IMR-90 (cell line): ENCODE data around the gene SLC7A6. TPM values are rescaled to one million over a fixed set of nuclear protein-coding genes. Genes with fewer than 3 reads are reported as not detected.

Experiments
- ATAC-seq: fragments of 200-7000 bp; cut with Tn5 transposase; 2 replicates; pipeline ENCODE4 v1.9.1; 2020; ENCODE audit warnings: low read depth, mild to moderate bottlenecking, moderate library complexity
- BruUV-seq: library from RNA; stranded (reverse); fragments of 400-500 nt; replicated peaks from 2 replicates; lab custom pipeline; 2021; lab: Mats Ljungman, UMichigan
- CTCF ChIA-PET: fragments of 300-600 bp; formaldehyde crosslinking; extraction: SDS; loops from one replicate; lab custom pipeline; 2021; ENCODE audit warnings: antibody characterized with exemption; lab: Yijun Ruan, JAX
- POLR2A ChIA-PET: fragments of 300-600 bp; sonication (Branson Sonifier 250); formaldehyde crosslinking; loops from one replicate; lab custom pipeline; 2022; ENCODE audit warnings: antibody characterized with exemption; ENCODE audit not compliant: unreplicated experiment; lab: Charles Lee
- DNase-seq: peaks from one replicate; pipeline ENCODE4 v3.0.0; 2013
- H2AFZ ChIP-seq: replicated peaks from 2 replicates; pipeline ENCODE3; 2013; ENCODE audit warnings: low read length, mild to moderate bottlenecking; ENCODE audit not compliant: poor library complexity
- H2AK5ac ChIP-seq: 2 replicates; pipeline ENCODE4 v1.6.1; 2013; ENCODE audit warnings: low read depth, low read length, inconsistent platforms
- H2AK9ac ChIP-seq: replicated peaks from 2 replicates; pipeline ENCODE3; 2013; ENCODE audit warnings: mild to moderate bottlenecking, low read depth, low read length, moderate library complexity; ENCODE audit not compliant: poor library complexity
- H2BK120ac ChIP-seq: 2 replicates; pipeline ENCODE4 v1.6.1; 2013; ENCODE audit warnings: low read depth, low read length, inconsistent platforms
- H2BK15ac ChIP-seq: 3 replicates; pipeline ENCODE4 v1.6.1; 2013; ENCODE audit warnings: low read depth, low read length, inconsistent platforms
- H2BK20ac ChIP-seq: 2 replicates; pipeline ENCODE4 v1.6.1; 2013; ENCODE audit warnings: low read depth, mild to moderate bottlenecking, inconsistent platforms, low read length, moderate library complexity
- H2BK5ac ChIP-seq: 2 replicates; pipeline ENCODE4 v1.6.1; 2013; ENCODE audit warnings: mild to moderate bottlenecking, low read depth, low read length, inconsistent platforms; ENCODE audit not compliant: poor library complexity, severe bottlenecking
- H3K14ac ChIP-seq: replicated peaks from 2 replicates; pipeline ENCODE4 v1.6.1; 2013; ENCODE audit warnings: low read depth, low read length, inconsistent platforms
- H3K18ac ChIP-seq: 2 replicates; pipeline ENCODE4 v1.6.1; 2013; ENCODE audit warnings: low read depth, low read length, control low read depth
- H3K23ac ChIP-seq: 2 replicates; pipeline ENCODE4 v1.6.1; 2013; ENCODE audit warnings: low read depth, low read length, inconsistent platforms
- H3K27ac ChIP-seq: 2 replicates; pipeline ENCODE4 v1.5.1; 2013; ENCODE audit warnings: mild to moderate bottlenecking, control low read depth, low read length; ENCODE audit not compliant: insufficient read depth
- H3K27me3 ChIP-seq: 2 replicates; pipeline ENCODE4 v1.6.1; 2013; ENCODE audit warnings: low read length; ENCODE audit not compliant: control insufficient read depth, insufficient read depth
- H3K36me3 ChIP-seq: 2 replicates; pipeline ENCODE4 v1.6.1; 2013; ENCODE audit warnings: low read length, mixed read lengths; ENCODE audit not compliant: control insufficient read depth, insufficient read depth
- H3K4ac ChIP-seq: 2 replicates; pipeline ENCODE4 v1.6.1; 2013; ENCODE audit warnings: low read depth, low read length, inconsistent platforms
- H3K4me1 ChIP-seq: 2 replicates; pipeline ENCODE4 v1.6.1; 2013; ENCODE audit warnings: low read length, mixed read lengths; ENCODE audit not compliant: control insufficient read depth, insufficient read depth
- H3K4me2 ChIP-seq: 2 replicates; pipeline ENCODE4 v1.6.1; 2013; ENCODE audit warnings: low read depth, mild to moderate bottlenecking, control low read depth, low read length, moderate library complexity
- H3K4me3 ChIP-seq: 2 replicates; pipeline ENCODE4 v1.5.1; 2013; ENCODE audit warnings: low read depth, mild to moderate bottlenecking, control low read depth, low read length, moderate library complexity; ENCODE audit not compliant: insufficient read depth
- H3K56ac ChIP-seq: 2 replicates; pipeline ENCODE4 v1.6.1; 2013; ENCODE audit warnings: low read length, inconsistent platforms; ENCODE audit not compliant: insufficient read depth; ENCODE audit errors: extremely low read depth
- H3K79me1 ChIP-seq, 2 experiments: 2 replicates each; pipeline ENCODE4 v1.6.1; 2013; ENCODE audit warnings: low read length in 2 of 2, inconsistent platforms in 1 of 2, low read depth in 1 of 2
- H3K9ac ChIP-seq: 2 replicates; pipeline ENCODE4 v1.6.1; 2013; ENCODE audit warnings: low read depth, low read length, control low read depth
- H3K9me1 ChIP-seq: 2 replicates; pipeline ENCODE4 v1.6.1; 2013; ENCODE audit warnings: low read length, inconsistent platforms; ENCODE audit not compliant: insufficient read depth
- H3K9me3 ChIP-seq: 2 replicates; pipeline ENCODE4 v1.6.1; 2013; ENCODE audit warnings: low read length; ENCODE audit not compliant: control insufficient read depth, insufficient read depth
- H4K20me1 ChIP-seq: 2 replicates; pipeline ENCODE4 v1.6.1; 2013; ENCODE audit warnings: low read length, inconsistent platforms; ENCODE audit not compliant: insufficient read depth
- H4K5ac ChIP-seq: 2 replicates; pipeline ENCODE4 v1.6.1; 2013; ENCODE audit warnings: mild to moderate bottlenecking, low read depth, low read length, control low read depth
- H4K8ac ChIP-seq, 2 experiments: 2 replicates each; pipeline ENCODE4 v1.6.1; 2013; ENCODE audit warnings: low read depth in 2 of 2, low read length in 2 of 2, control low read depth in 1 of 2, inconsistent platforms in 1 of 2
- H4K91ac ChIP-seq: 2 replicates; pipeline ENCODE4 v1.6.1; 2013; ENCODE audit warnings: low read depth, low read length, inconsistent platforms; ENCODE audit not compliant: insufficient read depth
- CEBPB ChIP-seq: IDR thresholded peaks from 2 replicates; pipeline ENCODE4 v1.6.1; 2012; ENCODE audit warnings: low read depth, low read length, improper control_type of control experiment
- FOS ChIP-seq: fragments of 150-350 bp; IDR thresholded peaks from 2 replicates; pipeline ENCODE4 v1.6.1; 2016; ENCODE audit warnings: low read depth, low read length
- MAFK ChIP-seq: IDR thresholded peaks from 2 replicates; pipeline ENCODE4 v1.6.1; 2012; ENCODE audit warnings: low read depth, low read length, improper control_type of control experiment
- MXI1 ChIP-seq: IDR thresholded peaks from 2 replicates; pipeline ENCODE4 v1.6.1; 2012; ENCODE audit warnings: low read depth, mild to moderate bottlenecking, low read length, moderate library complexity, borderline replicate concordance
- RCOR1 ChIP-seq: IDR thresholded peaks from 2 replicates; pipeline ENCODE4 v1.6.1; 2012; ENCODE audit warnings: mild to moderate bottlenecking, low read length, improper control_type of control experiment; ENCODE audit not compliant: insufficient replicate concordance
- RFX5 ChIP-seq: IDR thresholded peaks from 2 replicates; pipeline ENCODE4 v1.8.0; 2012; ENCODE audit warnings: low read depth, mild to moderate bottlenecking, low read length, moderate library complexity
- WGBS, 2 experiments: methylation state at CpG; one replicate each; pipeline versions ENCODE4 v1.1.5 to v1.1.7; 2013; ENCODE audit warnings: missing lambda C conversion rate in 2 of 2; ENCODE audit not compliant: insufficient read length in 1 of 2; ENCODE audit errors: extremely low coverage in 2 of 2; 5-methylcytosine and 5-hydroxymethylcytosine counted together
- dilution Hi-C: fragments of 300-500 bp; cut with HindIII; formaldehyde crosslinking; loops from one replicate; pipeline ENCODE4 v1.14.3; 2018; ENCODE audit warnings: low sequenced_read_pairs; ENCODE audit not compliant: unreplicated experiment
- in situ Hi-C: fragments of 300-500 bp; cut with MboI; formaldehyde crosslinking; loops from 3 replicates; pipeline ENCODE4 v1.14.3; 2019; ENCODE audit warnings: low sequenced_read_pairs, inconsistent platforms, mixed read lengths
- intact Hi-C: fragments of 100-400 bp; cut with micrococcal nuclease; formaldehyde crosslinking; loops from 2 replicates; pipeline ENCODE4 v1.10.0; 2022
- polyA plus RNA-seq, 3 experiments: library from polyadenylated mRNA; depleted of rRNA; stranded (reverse); fragments of >200 nt; gene quantifications; 2 replicates each; pipeline ENCODE4 v1.2.3, GENCODE V29; 2012; ENCODE audit warnings: low replicate concordance in 1 of 3
- total RNA-seq: library from RNA; depleted of rRNA; stranded (reverse); fragments of >200 nt; gene quantifications from 2 replicates; pipeline ENCODE4 v1.2.3, GENCODE V29; 2012
- TF ChIP-seq, protein P1 (sequence below): conservative IDR thresholded peaks from 2 replicates; pipeline ENCODE4 v1.5.1; 2012; ENCODE audit warnings: mild to moderate bottlenecking, low read depth, low read length, improper control_type of control experiment

SLC7A6 gene
- total and polyA plus RNA-seq, 2 of the 4 experiments (the other 2 are of a cell fraction): 29.4 to 36.1 TPM

DNA sequence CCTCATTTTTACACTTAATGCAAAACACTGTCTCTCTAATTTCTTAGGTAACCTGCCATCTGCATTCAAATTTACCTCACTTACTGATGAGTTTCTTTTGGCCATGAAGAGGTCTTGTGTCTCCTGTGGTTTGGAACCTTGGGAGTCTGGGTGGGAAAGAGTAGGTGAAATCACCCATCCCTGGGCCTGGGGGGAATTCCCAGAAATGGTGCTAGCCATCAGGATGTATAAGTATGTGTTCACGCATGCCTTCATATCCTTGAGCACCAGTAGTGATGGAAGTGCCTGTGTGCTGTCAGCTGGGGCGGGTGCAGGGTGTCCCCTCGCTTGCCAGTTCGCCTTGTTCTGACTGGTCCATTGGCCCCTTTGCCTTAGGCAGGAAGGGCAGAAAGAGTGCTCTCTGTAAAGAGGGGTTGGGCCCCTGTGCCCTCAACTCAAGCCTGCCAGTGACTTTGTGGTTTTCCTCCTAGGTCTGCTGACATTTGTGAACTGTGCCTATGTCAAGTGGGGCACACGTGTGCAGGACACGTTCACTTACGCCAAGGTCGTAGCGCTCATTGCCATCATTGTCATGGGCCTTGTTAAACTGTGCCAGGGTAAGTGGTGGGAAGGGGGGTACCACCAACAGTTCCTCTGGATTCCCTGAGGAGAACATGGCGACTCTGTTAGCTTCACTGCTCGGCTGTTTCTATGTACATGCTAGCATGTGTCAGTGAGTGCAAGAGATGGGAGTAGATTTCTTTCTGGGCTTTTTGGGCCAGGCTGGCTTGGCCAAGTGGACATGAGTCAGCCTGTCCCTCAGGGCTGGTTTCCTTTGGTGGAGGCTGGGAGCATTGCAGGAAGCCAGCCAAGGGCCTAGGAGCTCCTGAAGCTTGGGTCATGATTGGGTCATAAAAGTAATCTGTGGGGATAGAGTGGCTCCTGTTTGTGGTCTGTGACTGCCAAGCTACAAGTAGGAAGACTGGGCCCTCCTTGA is 23.2 kb downstream of the SLC7A6 start:
- DNase-seq: peak; percentile 86
- no peak overlapping the region for H3K4me2 ChIP-seq

More for the DNA sequence above, 23.2 kb downstream of the SLC7A6 start:
- Histone ChIP-seq H4K5ac (no peak overlapping the region; the same call in 1 of the 2 replicates), H2AK9ac (peak overlapping the region; percentile 83), H3K27ac (peak overlapping the region; percentile 48; the same call in 1 of the 2 replicates), H3K4me3 (no peak overlapping the region), H4K8ac (no peak overlapping the region), H2BK15ac (no peak overlapping the region; the same call in 2 of the 3 replicates), H2BK20ac (peak overlapping the region; percentile 14; the same call in 1 of the 2 replicates), H3K9me1 (peaks cover 37% of the 10 kb centered on the region), H3K56ac (no peak overlapping the region), H3K4me1 (peaks cover 11% of the 10 kb centered on the region), H4K91ac (no peak overlapping the region; the same call in 1 of the 2 replicates), H3K27me3 (no peaks in the 10 kb centered on the region), H3K18ac (no peak overlapping the region), H2BK120ac (no peak overlapping the region), H3K9ac (no peak overlapping the region), H2AK5ac (peak overlapping the region; percentile 92; the same call in 1 of the 2 replicates), H3K23ac (peak overlapping the region; percentile 20; the same call in 1 of the 2 replicates), H2AFZ (no peak overlapping the region), H2BK5ac (peak overlapping the region; percentile 43), H3K79me1 (peaks cover 40 to 96% of the 10 kb centered on the region in 2 experiments), H3K9me3 (no peaks in the 10 kb centered on the region), H4K20me1 (peaks cover 60% of the 10 kb centered on the region), H3K4ac (peak overlapping the region; percentile 60), H3K36me3 (peaks cover 33% of the 10 kb centered on the region), H3K14ac (peak overlapping the region; percentile 65)
- peak; percentile 95 for ATAC-seq
- ChIA-PET CTCF (interaction anchor here (0.7 to 1.2 kb wide), 5 partner anchors 12 to 60 kb away, joined by 3 read pairs; no protein-coding TSS in a partner anchor), POLR2A (no interaction called here)
- dilution Hi-C loops (no loop called here), in situ Hi-C loops (no loop called here), intact Hi-C loops (no loop called here)
- 94% methylated on average over 7 of the region's 11 CpGs; no CpG with 5 or more reads in 1 of the 2 experiments for WGBS, 2 experiments
- BruUV-seq: no TSS peak
- TF ChIP-seq RFX5 (0 out of 2 replicates have a peak, but pooled peaks have one; percentile 52), MAFK (no peak), FOS (0 out of 2 replicates have a peak, but pooled peaks have one; percentile 25), RCOR1 (no peak), CEBPB (peak; percentile 17; the same call in 1 of the 2 replicates), MXI1 (peak; percentile 71; the same call in 1 of the 2 replicates)
- TF ChIP-seq, protein P1, sequence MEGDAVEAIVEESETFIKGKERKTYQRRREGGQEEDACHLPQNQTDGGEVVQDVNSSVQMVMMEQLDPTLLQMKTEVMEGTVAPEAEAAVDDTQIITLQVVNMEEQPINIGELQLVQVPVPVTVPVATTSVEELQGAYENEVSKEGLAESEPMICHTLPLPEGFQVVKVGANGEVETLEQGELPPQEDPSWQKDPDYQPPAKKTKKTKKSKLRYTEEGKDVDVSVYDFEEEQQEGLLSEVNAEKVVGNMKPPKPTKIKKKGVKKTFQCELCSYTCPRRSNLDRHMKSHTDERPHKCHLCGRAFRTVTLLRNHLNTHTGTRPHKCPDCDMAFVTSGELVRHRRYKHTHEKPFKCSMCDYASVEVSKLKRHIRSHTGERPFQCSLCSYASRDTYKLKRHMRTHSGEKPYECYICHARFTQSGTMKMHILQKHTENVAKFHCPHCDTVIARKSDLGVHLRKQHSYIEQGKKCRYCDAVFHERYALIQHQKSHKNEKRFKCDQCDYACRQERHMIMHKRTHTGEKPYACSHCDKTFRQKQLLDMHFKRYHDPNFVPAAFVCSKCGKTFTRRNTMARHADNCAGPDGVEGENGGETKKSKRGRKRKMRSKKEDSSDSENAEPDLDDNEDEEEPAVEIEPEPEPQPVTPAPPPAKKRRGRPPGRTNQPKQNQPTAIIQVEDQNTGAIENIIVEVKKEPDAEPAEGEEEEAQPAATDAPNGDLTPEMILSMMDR: no peak
